Measurements from ENCODE around the gene MRPL48.

DNA sequence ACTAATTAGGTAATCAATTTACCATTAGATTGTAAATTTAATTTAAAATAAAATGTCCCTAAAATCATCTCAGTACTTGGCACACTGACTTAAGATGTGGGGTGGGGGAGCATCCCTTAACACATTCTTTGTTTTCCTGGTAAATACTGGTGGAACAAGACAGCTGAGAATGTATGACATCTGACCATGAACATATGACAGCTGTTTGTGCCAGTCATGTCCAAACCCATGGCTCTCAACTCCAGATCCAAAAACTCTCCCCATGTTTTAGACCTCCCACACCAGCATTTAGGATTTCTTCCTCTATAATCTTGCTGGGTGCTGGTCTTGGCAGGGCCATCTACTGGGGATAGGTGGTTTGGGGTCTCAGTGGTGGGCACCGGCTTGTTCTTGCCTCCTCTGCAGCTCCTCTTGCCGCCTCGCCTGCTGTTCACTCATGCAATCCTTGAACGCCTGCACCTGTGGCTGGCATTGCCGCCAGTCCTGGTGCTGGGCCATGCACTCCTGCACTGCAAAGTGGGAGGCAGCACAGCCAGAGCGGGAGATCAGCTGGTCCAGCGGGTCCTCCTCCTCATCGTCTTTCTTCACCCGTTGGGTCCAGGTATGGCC is 85.2 kb downstream of the MRPL48 start:
- TF ChIP-seq, protein P1, sequence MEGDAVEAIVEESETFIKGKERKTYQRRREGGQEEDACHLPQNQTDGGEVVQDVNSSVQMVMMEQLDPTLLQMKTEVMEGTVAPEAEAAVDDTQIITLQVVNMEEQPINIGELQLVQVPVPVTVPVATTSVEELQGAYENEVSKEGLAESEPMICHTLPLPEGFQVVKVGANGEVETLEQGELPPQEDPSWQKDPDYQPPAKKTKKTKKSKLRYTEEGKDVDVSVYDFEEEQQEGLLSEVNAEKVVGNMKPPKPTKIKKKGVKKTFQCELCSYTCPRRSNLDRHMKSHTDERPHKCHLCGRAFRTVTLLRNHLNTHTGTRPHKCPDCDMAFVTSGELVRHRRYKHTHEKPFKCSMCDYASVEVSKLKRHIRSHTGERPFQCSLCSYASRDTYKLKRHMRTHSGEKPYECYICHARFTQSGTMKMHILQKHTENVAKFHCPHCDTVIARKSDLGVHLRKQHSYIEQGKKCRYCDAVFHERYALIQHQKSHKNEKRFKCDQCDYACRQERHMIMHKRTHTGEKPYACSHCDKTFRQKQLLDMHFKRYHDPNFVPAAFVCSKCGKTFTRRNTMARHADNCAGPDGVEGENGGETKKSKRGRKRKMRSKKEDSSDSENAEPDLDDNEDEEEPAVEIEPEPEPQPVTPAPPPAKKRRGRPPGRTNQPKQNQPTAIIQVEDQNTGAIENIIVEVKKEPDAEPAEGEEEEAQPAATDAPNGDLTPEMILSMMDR (IDR thresholded peaks at IDR 0.05 in 8 of 11, conservative IDR thresholded peaks at IDR 0.05 in 3 of 11), result no peak
- no peak for TF ChIP-seq POLR2A (IDR thresholded peaks at IDR 0.05)
- TF ChIP-seq POLR2AphosphoS5 (IDR thresholded peaks at IDR 0.05), result no peak
